Measurements from ENCODE around the gene FKBP1A. TPM values are rescaled to one million over a fixed set of nuclear protein-coding genes. Genes with fewer than 3 reads are reported as not detected.

The FKBP1A gene
- total and polyA plus RNA-seq, 9 of the 15 experiments (the other 6 are each of a cell fraction or from before 2014, with no cell fraction given): 48.8 to 502 (median 89.6) TPM

DNA sequence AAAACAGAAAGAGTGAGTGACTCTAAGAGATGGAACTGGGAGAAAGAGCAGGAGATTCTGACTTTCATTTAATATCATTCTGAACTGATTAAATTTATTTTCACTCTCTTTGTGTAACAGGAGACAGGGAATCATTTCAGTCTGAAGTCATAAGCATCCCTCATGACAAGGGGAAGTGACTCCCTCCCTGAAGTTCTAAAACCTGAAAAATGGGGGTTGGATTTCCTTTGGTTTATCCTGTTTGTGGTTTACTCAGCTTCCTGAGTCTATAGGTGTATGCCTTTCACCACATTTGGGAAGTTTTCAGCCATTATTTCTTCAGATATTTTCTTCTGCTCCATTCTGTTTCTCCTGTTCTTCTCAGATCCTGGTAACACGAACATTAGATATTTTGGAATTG, 3.4 kb upstream of the FKBP1A start:
- H3K79me2 ChIP-seq (ENCODE audit: control insufficient read depth, insufficient read depth, low read length): peaks cover 20% of the 10 kb centered on the region
- no peak overlapping the region for H3K4me2 ChIP-seq (ENCODE audit: insufficient read depth, low read length)
- intact Hi-C loops (cut with micrococcal nuclease): loop anchor here (5.0 to 10.0 kb wide), 2 partner anchors 41 to 181 kb away; no protein-coding TSS in a partner anchor
- no TSS peak for BruUV-seq (replicated peaks)
- 0% methylated on average over 1 of the region's 1 CpG for WGBS (ENCODE audit: insufficient coverage, low coverage, missing lambda C conversion rate)
- peaks cover 5 to 7% of the 10 kb centered on the region in 2 experiments; a peak in 4 of 5 replicates for H3K4me1 ChIP-seq (replicated peaks in 1 of 2; ENCODE audit: control insufficient read depth in 2 of 2, insufficient read depth in 2 of 2, low read length in 2 of 2)
- FAIRE-seq (no peak), ATAC-seq (no peak), DNase-seq (ENCODE audit: extremely low read depth in 1 of 4, low spot score in 3 of 4) (no peak)
- H3K9me1 ChIP-seq (ENCODE audit: control insufficient read depth, insufficient read depth, low read length): no peaks in the 10 kb centered on the region
- no peak overlapping the region for H3K27ac ChIP-seq (ENCODE audit: extremely low read depth, low read depth, low read length)
- peaks cover 0 to 3% of the 10 kb centered on the region in 2 experiments; a peak in 2 of 5 replicates for H3K27me3 ChIP-seq (ENCODE audit: control insufficient read depth in 2 of 2, insufficient read depth in 2 of 2, low read length in 2 of 2)
- H4K20me1 ChIP-seq (replicated peaks; ENCODE audit: control insufficient read depth, insufficient read depth, low read length): peaks cover 5% of the 10 kb centered on the region
- TF ChIP-seq ZBED1 (IDR thresholded peaks at IDR 0.05): no peak
- no peak for TF ChIP-seq RBFOX2 (IDR thresholded peaks at IDR 0.05; ENCODE audit: low read depth, low read length)
- no peak for TF ChIP-seq ZNF449 (CRISPR knock-in tag; IDR thresholded peaks at IDR 0.05)
- no peak for TF ChIP-seq ZNF174 (CRISPR knock-in tag; IDR thresholded peaks at IDR 0.05)
- no peak for TF ChIP-seq MYBL2 (IDR thresholded peaks at IDR 0.05; ENCODE audit: low read depth)
- no peak for TF ChIP-seq MYBL2 (CRISPR knock-in tag; IDR thresholded peaks at IDR 0.05; ENCODE audit: borderline replicate concordance)
- no peak for TF ChIP-seq ETV6 (IDR thresholded peaks at IDR 0.05; ENCODE audit: borderline replicate concordance in 1 of 2, low read depth in 2 of 2, low read length in 1 of 2)
- no peak for TF ChIP-seq ETV6 (CRISPR knock-in tag; IDR thresholded peaks at IDR 0.05; ENCODE audit: borderline replicate concordance)
- TF ChIP-seq ZNF77 (CRISPR knock-in tag; IDR thresholded peaks at IDR 0.05): no peak
- TF ChIP-seq ATF7 (IDR thresholded peaks at IDR 0.05): no peak
- no peak for TF ChIP-seq HLTF (IDR thresholded peaks at IDR 0.05)
- TF ChIP-seq ZFP30 (CRISPR knock-in tag; IDR thresholded peaks at IDR 0.05; ENCODE audit: borderline replicate concordance): no peak
- no peak for TF ChIP-seq ILF3 (IDR thresholded peaks at IDR 0.05; ENCODE audit: borderline replicate concordance)
- no peak for TF ChIP-seq CREB3 (tag; conservative IDR thresholded peaks at IDR 0.05; ENCODE audit: low read depth)
- TF ChIP-seq ZNF146 (CRISPR knock-in tag; IDR thresholded peaks at IDR 0.05; ENCODE audit: unreplicated experiment): no peak
- no peak for TF ChIP-seq POLR3A (IDR thresholded peaks at IDR 0.05; ENCODE audit: borderline replicate concordance, extremely low read depth, insufficient read depth, insufficient read length)
- TF ChIP-seq ZNF41 (CRISPR knock-in tag; conservative IDR thresholded peaks at IDR 0.05): no peak
- TF ChIP-seq MEIS2 (IDR thresholded peaks at IDR 0.05; ENCODE audit: partially characterized antibody): no peak
- no peak for TF ChIP-seq SMARCA5 (IDR thresholded peaks at IDR 0.05)
- TF ChIP-seq SMAD2 (IDR thresholded peaks at IDR 0.05; ENCODE audit: low read depth, low read length): no peak
- in situ Hi-C loops (cut with MboI): no loop called here
- H3K36me3 ChIP-seq (ENCODE audit: control insufficient read depth, insufficient read depth, low read length): peaks cover 2% of the 10 kb centered on the region; the same call in 1 of the 3 replicates
- H3K9me3 ChIP-seq (replicated peaks; ENCODE audit: control insufficient read depth, insufficient read depth, low read depth, low read length): no peaks in the 10 kb centered on the region; the same call in 1 of the 2 replicates
- ChIA-PET POLR2A (interaction anchor here (0.6 kb wide), 1 partner anchor 13 kb away, joined by 5 read pairs; no protein-coding TSS in a partner anchor), CTCF (ENCODE audit: low intra/inter-chr PET ratio) (interaction anchor here (0.7 kb wide), 1 partner anchor 457 kb away, joined by 4 read pairs; no protein-coding TSS in a partner anchor)
- no peak overlapping the region for H2AFZ ChIP-seq (ENCODE audit: low read depth, low read length)
- H3K4me3 ChIP-seq: no peak overlapping the region
- no peak overlapping the region for H3K9ac ChIP-seq (ENCODE audit: insufficient read depth in 1 of 2, low read depth in 2 of 2, low read length in 2 of 2)

All from K562 (cell line).